ENCODE measurements around the gene ETNK2.

Gene ETNK2

DNA sequence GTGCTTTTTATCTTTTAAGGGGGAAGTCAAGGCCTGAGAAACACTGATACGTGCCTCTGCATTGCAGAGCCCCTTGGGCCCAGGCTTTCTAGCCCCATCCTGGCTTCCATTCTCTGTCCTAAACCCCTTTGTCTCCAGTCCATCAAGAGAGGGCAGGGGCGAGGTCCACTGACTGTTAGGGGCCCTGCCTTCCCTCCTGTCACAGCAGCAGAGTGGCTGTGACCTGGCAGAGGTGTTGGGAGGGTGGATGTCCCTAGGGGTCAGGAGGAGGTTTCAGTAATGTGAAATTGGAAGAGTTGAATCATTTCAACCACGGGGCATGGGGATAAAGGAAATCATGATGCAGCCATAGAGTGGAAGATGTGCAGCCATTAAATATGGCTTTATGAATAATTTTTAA lies 54.9 kb downstream of the ETNK2 start:
- no peak for DNase-seq (ENCODE audit: low read depth)
- H3K4me3 ChIP-seq (ENCODE audit: low read depth, low read length), result no peak overlapping the region

DNA sequence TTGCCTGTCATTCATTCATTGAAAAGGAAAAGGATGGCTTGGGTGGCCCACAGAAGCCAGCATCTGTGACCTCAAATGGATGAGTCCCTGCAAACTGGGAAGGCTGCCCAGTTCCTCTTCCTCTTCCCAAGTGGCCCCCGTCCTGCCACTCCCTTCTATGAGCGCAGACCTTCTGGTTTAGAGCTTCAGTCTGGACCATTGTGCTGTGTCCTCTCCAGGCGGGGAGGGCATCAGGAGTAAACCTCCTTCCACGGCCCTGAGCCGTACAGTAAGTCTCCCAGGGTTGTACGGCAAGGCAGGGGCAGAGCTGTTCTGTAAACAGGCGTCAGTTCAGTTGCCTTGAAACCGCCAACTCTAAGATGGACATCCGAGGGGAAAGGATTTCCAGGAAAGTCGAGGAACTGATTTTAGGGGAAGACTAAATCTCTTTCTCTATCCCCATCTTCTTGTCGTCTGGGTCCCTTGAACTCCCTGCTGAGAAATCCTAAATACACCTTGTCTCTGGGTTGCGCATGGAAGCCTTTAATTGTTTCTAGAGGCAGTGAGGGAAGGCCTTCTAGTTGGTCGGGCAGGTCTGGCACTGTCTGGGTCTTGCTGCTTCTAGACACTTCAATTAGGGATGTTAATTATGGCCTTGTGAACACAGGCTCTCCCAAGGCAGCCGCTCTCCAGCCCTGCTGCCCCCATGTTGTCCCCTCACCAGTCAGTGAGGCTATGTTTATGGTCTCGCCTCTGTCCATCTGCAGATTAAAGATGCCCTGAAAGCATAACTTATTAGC lies 56.8 kb downstream of the ETNK2 start:
- H3K4me3 ChIP-seq (ENCODE audit: low read depth, low read length), result no peak overlapping the region
- no peak for DNase-seq (ENCODE audit: low read depth)
- TF ChIP-seq, protein P1, sequence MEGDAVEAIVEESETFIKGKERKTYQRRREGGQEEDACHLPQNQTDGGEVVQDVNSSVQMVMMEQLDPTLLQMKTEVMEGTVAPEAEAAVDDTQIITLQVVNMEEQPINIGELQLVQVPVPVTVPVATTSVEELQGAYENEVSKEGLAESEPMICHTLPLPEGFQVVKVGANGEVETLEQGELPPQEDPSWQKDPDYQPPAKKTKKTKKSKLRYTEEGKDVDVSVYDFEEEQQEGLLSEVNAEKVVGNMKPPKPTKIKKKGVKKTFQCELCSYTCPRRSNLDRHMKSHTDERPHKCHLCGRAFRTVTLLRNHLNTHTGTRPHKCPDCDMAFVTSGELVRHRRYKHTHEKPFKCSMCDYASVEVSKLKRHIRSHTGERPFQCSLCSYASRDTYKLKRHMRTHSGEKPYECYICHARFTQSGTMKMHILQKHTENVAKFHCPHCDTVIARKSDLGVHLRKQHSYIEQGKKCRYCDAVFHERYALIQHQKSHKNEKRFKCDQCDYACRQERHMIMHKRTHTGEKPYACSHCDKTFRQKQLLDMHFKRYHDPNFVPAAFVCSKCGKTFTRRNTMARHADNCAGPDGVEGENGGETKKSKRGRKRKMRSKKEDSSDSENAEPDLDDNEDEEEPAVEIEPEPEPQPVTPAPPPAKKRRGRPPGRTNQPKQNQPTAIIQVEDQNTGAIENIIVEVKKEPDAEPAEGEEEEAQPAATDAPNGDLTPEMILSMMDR (conservative IDR thresholded peaks at IDR 0.05; ENCODE audit: low read depth, low read length), result no peak

More for the DNA sequence above, 54.9 kb downstream of the ETNK2 start:
- TF ChIP-seq, protein P1 (conservative IDR thresholded peaks at IDR 0.05; ENCODE audit: low read depth, low read length), result no peak

DNA sequence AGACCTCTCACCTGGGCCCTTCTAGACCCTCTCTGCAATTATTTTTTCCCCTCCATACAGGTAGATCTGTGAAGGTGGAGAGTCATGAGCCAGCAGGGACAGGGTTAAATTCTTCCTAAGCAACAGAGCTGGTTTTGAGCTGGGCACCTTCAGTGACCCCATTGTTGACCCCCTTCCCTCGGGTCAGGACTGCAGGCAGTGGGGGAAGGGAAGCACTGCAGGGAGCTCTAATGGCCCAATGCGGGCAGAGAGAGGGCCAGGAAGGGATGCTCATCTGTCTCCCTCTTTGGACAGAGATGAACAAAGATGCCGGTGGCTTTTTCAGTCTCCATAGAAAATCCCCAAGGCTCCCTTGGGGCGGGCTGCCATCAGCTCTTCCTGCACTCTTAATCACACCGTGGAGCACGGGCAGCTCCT lies 57.5 kb downstream of the ETNK2 start:
- no peak overlapping the region for H3K4me3 ChIP-seq (ENCODE audit: low read depth, low read length)
- TF ChIP-seq, protein P1 (conservative IDR thresholded peaks at IDR 0.05; ENCODE audit: low read depth, low read length), result no peak
- no peak for DNase-seq (ENCODE audit: low read depth)

DNA sequence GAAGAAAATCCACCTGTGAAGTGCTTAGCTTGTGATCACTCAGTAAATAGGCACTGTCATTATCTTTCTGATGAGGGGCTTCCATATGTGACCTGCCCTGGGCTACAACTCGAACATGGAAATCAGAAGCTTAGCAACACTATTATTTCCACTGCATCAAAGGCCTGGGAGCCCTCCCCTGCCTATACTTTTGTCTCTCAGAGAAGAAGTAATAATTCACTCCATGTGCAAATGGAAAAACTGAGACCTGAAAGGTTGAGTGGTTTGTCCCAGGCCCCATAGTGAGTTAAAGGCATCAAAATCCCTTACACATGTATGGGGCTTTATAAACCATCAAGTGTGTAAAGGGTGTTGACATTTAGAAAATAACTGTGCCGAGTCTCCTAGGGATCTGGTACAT lies 58.1 kb downstream of the ETNK2 start:
- DNase-seq (ENCODE audit: low read depth), result no peak
- H3K4me3 ChIP-seq (ENCODE audit: low read depth, low read length), result no peak overlapping the region
- TF ChIP-seq, protein P1 (conservative IDR thresholded peaks at IDR 0.05; ENCODE audit: low read depth, low read length), result no peak

DNA sequence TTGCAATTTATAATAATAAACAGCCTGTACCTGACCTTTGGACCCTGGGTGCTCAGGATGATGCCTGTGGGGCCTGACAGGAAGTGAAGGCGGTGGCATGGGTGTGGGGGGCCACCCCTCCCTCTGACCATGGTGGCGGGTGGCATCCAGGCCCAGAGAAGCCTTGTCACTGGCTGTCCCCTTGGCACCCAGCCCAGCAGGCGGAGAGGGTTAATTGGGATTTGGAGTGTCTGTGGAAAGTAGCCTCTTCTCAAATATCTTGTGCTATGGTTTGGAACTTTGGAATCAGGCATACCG lies 58.5 kb downstream of the ETNK2 start:
- no peak for DNase-seq (ENCODE audit: low read depth)
- TF ChIP-seq, protein P1 (conservative IDR thresholded peaks at IDR 0.05; ENCODE audit: low read depth, low read length), result no peak
- H3K4me3 ChIP-seq (ENCODE audit: low read depth, low read length), result no peak overlapping the region

DNA sequence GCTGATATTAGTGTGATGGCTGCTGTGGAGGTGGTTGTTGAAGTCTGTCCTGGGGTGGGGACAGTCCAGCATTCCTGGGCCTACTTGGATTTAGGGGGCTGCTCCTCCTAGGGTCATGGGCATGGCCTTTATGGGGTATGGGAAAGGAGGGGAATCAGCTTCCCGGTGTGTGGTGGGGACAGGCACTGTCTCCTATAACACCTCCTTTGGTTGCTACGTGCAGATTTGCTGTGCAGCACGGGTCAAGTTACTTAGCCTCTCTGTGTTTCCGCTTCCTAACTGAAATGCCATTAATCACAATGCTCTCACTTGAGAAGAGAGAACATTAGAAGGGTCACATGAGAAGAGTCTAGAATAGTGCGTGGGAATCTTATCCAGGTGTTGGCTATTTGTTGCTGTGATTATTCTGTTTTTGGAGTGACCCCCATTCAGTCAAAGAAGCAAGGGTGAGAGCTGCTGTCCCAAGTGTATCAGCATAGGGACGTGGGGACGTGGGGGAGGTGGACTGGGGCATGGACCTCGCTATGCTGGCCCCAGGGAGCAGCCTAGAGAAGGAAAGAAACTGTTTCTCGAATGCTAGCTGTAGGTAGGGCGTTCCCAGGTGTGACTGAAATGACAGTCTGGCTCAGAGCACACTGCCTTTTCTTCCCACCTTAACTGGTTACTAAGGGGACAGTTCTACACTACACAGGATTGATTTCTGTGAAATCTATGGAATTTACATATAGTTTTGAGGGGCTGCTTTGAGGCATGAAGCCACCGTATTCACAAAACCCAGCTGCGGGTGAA lies 59.0 kb downstream of the ETNK2 start:
- no peak overlapping the region for H3K4me3 ChIP-seq (ENCODE audit: low read depth, low read length)
- TF ChIP-seq, protein P1 (conservative IDR thresholded peaks at IDR 0.05; ENCODE audit: low read depth, low read length), result no peak
- no peak for DNase-seq (ENCODE audit: low read depth)

Measured in choroid plexus epithelial cell (primary cell).